Measurements from ENCODE around the gene ADAMTS9.

The ADAMTS9 gene

DNA sequence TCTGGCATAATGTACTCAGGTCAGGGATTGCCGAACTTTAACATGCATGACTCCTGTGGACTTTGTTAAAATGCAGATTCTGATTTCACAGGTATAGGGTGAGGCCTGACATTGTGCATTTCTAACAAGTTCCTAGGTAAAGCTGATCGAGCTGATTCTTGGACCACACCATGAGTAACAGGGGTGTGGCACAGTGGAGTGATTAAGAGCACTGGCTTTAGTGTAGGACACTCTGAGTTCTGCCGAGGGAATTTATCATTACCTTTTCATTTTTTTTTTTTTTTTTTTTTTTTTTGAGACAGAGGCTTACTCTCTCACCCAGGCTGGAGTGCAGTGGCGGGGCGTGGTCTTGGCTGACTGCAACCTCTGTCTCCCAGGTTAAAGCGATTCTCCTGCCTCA is 169.3 kb downstream of the ADAMTS9 start:
- FAIRE-seq (no peak), DNase-seq (ENCODE audit: insufficient read length) (no peak)
- TF ChIP-seq TAF1 (IDR thresholded peaks at IDR 0.05; ENCODE audit: borderline replicate concordance, low read depth, low read length) (no peak), POLR2AphosphoS5 (IDR thresholded peaks at IDR 0.05; ENCODE audit: low read depth, low read length) (no peak), POLR2A (IDR thresholded peaks at IDR 0.05; ENCODE audit: low read depth, low read length) (no peak)

DNA sequence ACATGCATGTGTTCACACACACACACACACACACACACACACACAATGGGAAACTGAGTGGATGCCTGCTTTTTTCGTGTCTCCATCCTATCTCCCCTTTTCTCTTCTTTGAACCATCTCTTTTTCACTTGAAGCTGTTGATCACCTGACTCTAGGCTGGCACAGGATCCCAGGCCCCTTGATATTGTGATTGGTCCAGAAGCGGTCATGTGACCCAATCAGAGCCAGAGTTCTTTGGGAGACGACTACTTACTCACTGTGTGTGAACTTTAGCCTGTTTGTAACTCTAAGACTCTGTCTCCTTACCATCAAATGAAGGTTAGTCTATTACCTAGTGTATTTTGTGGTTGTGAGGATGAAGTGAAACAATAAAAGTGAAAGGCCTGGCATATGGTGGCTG is 172.9 kb downstream of the ADAMTS9 start:
- FAIRE-seq: no peak
- DNase-seq (ENCODE audit: insufficient read length): no peak
- TF ChIP-seq TAF1 (IDR thresholded peaks at IDR 0.05; ENCODE audit: borderline replicate concordance, low read depth, low read length) (no peak), POLR2A (IDR thresholded peaks at IDR 0.05; ENCODE audit: low read depth, low read length) (no peak), POLR2AphosphoS5 (IDR thresholded peaks at IDR 0.05; ENCODE audit: low read depth, low read length) (no peak)

DNA sequence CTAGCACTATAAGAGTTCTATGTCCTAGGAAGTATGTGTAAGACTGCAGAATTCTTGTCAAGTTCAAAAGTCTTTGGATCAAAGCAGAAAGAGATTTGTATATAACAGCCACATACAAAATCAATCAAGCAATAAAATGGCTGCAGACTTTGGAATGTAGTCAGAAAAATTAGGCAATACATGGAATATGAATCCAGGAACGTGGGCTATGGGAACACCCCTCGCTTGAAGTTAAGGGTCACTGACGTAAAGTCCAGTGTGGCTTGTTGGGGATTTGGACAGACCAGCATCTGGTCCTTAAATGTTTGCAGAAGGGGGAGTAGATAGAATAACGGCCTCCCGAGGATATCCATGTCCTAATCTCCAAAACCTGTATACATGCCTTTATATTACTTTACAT is 178.6 kb downstream of the ADAMTS9 start:
- DNase-seq (ENCODE audit: insufficient read length): no peak
- TF ChIP-seq POLR2AphosphoS5 (IDR thresholded peaks at IDR 0.05; ENCODE audit: low read depth, low read length) (no peak), TAF1 (IDR thresholded peaks at IDR 0.05; ENCODE audit: borderline replicate concordance, low read depth, low read length) (no peak), POLR2A (IDR thresholded peaks at IDR 0.05; ENCODE audit: low read depth, low read length) (no peak)
- no peak for FAIRE-seq

DNA sequence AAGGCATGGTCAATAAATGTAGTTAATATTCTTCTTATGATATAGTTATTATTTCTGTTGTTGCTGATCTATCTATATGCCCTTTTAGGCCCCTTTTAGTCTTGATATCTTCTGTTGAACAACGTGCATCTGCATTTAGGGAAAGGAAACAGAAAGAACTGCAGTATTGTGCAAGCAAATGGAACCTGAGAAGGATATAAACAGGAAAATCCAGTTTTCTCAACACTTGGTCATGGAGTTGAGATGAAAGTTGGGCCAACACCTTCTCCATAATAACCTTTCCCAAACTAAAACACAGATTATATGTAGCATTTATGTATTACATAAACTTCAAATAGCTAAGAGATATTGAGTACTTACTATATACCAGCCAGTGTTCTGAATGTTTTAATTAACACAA is 179.7 kb downstream of the ADAMTS9 start:
- no peak for TF ChIP-seq TAF1 (IDR thresholded peaks at IDR 0.05; ENCODE audit: borderline replicate concordance, low read depth, low read length)
- TF ChIP-seq POLR2A (IDR thresholded peaks at IDR 0.05; ENCODE audit: low read depth, low read length): no peak
- no peak for TF ChIP-seq POLR2AphosphoS5 (IDR thresholded peaks at IDR 0.05; ENCODE audit: low read depth, low read length)
- FAIRE-seq (no peak), DNase-seq (ENCODE audit: insufficient read length) (no peak)

DNA sequence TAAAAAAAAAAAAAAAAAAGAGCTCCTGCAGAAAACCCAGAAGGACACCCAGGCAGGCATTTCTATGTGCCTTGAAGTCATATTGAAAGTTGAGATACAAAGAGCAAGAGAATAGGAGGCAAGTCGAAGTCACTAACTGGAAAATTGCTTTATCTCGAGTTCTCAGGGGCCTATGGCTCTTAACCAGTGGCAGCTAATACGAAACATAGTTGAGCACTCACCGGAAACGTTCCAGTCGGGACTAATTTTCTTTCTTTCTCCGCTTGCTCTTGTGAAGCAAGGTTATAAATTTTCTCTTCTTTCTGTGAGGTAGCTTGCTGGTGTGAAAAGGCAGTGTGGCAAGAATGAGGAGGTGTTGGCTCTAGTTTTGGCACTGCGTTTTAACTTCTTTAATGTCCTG is 181.5 kb downstream of the ADAMTS9 start:
- FAIRE-seq: no peak
- no peak for DNase-seq (ENCODE audit: insufficient read length)
- TF ChIP-seq POLR2AphosphoS5 (IDR thresholded peaks at IDR 0.05; ENCODE audit: low read depth, low read length) (no peak), POLR2A (IDR thresholded peaks at IDR 0.05; ENCODE audit: low read depth, low read length) (no peak), TAF1 (IDR thresholded peaks at IDR 0.05; ENCODE audit: borderline replicate concordance, low read depth, low read length) (no peak)

DNA sequence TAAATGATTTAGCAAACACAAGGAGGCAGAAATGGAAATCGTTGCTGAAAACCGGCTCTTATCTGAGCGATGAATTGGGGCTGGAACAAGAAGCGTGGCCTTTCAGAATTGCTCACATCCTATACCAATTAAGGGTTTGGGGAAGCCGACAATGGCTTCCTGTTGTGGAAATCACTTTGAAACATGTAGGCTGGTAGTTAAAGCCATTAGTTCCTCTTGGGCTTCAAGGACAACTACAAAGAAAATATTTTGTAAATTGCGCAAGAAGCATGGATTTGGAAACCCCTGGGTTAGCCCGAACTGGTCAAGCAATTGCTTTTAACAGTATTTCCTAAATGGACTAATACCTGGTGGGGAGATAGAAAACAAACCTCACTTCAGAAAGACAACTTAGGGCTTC is 182.4 kb downstream of the ADAMTS9 start:
- FAIRE-seq (no peak), DNase-seq (ENCODE audit: insufficient read length) (no peak)
- TF ChIP-seq POLR2A (IDR thresholded peaks at IDR 0.05; ENCODE audit: low read depth, low read length): no peak

DNA sequence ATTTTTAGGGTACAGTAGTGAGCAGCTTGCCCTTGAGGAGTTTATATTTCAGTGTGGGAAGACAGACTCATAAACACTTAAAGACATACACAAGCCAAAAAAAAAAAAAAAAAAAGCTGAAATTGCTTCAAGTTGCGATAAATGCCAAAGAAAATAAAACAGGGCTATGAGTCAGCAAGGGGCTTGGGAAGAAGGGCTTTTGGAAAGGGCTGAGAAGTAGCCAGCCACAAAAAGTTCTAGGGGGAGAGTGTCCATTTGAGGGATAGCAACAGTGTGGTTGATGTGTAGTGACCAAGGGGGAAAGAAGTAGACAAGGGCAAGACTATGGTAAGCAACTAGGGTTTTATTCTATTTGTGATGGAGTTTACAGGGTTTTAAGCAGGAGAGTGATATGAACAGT is 185.5 kb downstream of the ADAMTS9 start:
- no peak for DNase-seq (ENCODE audit: insufficient read length)
- FAIRE-seq: no peak

DNA sequence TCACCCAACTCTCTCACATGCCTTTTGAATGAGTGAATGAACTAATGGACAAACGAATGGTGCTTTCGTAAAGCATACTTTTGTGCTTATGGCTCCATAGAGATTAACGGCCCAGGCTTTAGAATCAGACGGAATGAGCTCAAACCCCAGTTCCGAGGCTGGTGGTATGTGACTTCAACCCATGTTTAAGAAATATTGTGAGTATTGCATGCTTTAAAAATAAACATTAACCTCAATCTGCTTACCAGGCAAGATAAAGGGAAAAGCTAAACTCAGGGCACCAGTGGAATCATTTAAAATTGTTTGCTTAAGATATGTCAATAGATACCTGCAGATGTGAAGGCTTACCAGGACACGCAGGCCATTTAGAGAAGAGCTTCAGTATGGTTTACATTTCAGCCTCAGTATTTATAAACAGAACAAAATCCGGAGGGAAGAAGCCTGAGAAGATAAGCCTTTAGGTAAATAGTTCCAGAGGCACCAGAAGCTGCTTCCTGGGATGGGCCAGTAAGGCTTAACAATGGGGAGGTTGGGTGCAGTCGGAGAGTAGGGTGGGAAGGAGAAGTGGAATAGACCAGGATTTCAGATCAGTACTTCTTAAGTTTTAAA is 186.4 kb downstream of the ADAMTS9 start:
- no peak for DNase-seq (ENCODE audit: insufficient read length)
- TF ChIP-seq TAF1 (IDR thresholded peaks at IDR 0.05; ENCODE audit: borderline replicate concordance, low read depth, low read length) (no peak), POLR2AphosphoS5 (IDR thresholded peaks at IDR 0.05; ENCODE audit: low read depth, low read length) (no peak), POLR2A (IDR thresholded peaks at IDR 0.05; ENCODE audit: low read depth, low read length) (no peak)

More for the DNA sequence above, 185.5 kb downstream of the ADAMTS9 start:
- TF ChIP-seq POLR2AphosphoS5 (IDR thresholded peaks at IDR 0.05; ENCODE audit: low read depth, low read length) (no peak), TAF1 (IDR thresholded peaks at IDR 0.05; ENCODE audit: borderline replicate concordance, low read depth, low read length) (no peak), POLR2A (IDR thresholded peaks at IDR 0.05; ENCODE audit: low read depth, low read length) (no peak)

DNA sequence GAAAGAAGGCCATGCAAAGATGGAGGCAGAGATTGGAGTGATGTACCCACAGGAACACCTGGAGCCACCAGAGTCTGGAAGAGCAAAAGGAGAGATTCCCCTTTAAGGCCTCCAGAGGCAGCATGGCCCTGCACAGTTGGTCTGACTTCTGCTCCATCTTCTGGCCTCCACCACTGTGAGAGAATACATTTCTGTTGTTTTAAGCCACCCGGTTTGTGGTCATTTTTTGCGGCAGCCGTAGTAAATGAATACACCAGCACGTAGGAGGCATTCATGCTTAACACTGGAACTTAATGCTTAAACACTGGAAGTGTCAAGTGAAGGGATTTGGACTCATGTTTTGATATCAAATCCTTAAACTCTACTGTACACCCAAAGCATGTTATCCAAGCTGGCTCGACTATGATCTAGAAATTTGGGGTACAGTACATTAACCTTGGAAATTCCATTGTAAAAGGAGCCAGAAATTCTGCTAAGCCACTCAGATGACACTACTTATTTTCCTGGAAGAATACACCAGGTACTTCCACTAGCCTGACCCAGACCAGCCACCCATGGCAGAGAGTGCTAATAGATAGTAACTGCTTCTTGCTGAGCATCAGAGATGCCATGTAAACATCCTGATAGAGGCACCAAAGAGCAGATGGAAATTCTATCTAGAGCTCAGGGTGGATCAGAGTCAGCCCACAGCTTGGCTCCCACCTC is 190.9 kb downstream of the ADAMTS9 start:
- no peak for FAIRE-seq
- no peak for DNase-seq (ENCODE audit: insufficient read length)

More for the DNA sequence above, 186.4 kb downstream of the ADAMTS9 start:
- no peak for FAIRE-seq

DNA sequence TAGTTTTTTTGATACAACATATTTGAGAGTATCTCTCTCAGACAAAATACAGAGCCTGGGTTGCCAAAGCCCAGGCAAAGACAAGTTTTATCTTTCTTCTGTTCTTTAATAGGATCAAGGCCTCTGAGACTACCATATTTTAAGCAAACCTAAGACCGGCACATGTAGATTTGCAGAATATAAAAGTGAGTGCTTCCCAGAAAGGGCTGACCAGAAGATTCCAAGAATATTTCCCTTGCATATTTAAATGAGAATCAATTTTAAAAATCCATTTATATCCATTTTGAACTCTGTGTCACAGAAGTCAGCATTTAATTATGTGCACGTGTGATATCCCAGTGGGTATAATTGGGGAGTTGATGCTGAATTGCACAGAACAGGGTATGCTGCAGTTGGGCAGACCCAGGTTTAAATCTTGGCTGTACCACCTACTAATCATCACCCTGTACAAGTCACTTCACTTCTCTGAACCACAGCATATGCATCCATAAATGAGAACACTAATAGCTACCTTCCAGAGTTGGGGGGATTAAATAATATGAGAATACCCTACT is 191.9 kb downstream of the ADAMTS9 start:
- no peak for TF ChIP-seq POLR2A (IDR thresholded peaks at IDR 0.05; ENCODE audit: low read depth, low read length)
- no peak for TF ChIP-seq POLR2AphosphoS5 (IDR thresholded peaks at IDR 0.05; ENCODE audit: low read depth, low read length)
- no peak for TF ChIP-seq TAF1 (IDR thresholded peaks at IDR 0.05; ENCODE audit: borderline replicate concordance, low read depth, low read length)
- no peak for FAIRE-seq
- no peak for DNase-seq (ENCODE audit: insufficient read length)

More for the DNA sequence above, 190.9 kb downstream of the ADAMTS9 start:
- no peak for TF ChIP-seq POLR2A (IDR thresholded peaks at IDR 0.05; ENCODE audit: low read depth, low read length)
- TF ChIP-seq POLR2AphosphoS5 (IDR thresholded peaks at IDR 0.05; ENCODE audit: low read depth, low read length): no peak
- TF ChIP-seq TAF1 (IDR thresholded peaks at IDR 0.05; ENCODE audit: borderline replicate concordance, low read depth, low read length): no peak

DNA sequence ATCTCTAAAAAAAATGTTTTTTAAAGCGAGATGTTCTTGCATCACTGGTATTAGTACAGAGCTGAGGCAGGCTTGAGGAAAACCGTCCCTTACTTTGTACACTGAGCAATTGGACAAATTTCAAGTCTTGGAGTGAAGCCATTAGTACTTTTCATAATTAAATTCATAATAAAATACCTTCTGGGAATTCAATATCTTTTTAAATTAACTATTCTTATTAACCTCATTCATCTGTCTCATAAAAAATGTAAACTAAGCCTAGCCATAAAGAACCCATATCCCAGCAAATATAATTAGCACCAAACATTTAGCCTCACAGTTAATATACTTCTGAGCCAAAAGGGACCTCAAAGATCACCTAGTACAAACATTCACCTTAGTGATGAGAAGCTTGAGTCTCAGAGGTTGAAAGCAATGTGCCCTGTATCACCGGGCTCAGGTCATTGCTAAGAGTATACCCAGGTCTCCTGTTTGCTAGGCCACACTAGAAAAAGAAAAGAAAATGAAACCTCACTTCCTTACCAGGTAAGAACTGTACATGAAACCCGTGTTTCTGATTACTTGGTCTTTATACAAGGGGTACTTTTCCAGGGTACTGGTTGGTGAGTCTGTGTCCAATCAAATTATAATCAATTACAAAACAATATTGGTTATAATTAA is 192.5 kb downstream of the ADAMTS9 start:
- FAIRE-seq: no peak
- no peak for DNase-seq (ENCODE audit: insufficient read length)
- TF ChIP-seq POLR2A (IDR thresholded peaks at IDR 0.05; ENCODE audit: low read depth, low read length): no peak
- no peak for TF ChIP-seq POLR2AphosphoS5 (IDR thresholded peaks at IDR 0.05; ENCODE audit: low read depth, low read length)
- TF ChIP-seq TAF1 (IDR thresholded peaks at IDR 0.05; ENCODE audit: borderline replicate concordance, low read depth, low read length): no peak
